Activated CD8-positive, alpha-beta T cell treated with anti-CD3 and anti-CD28 coated beads for 36 hours (primary cell): ENCODE measurements around the gene NCAN. TPM values are rescaled to one million over a fixed set of nuclear protein-coding genes. Genes with fewer than 3 reads are reported as not detected.

ENCODE experiments used
- ATAC-seq: fragments of 200-7000 bp; cut with Tn5 transposase; one replicate; pipeline ENCODE4 v1.10.0; 2021; ENCODE audit warnings: mild to moderate bottlenecking, moderate library complexity
- CTCF ChIA-PET: fragments of 350-600 bp; sonication (Branson Sonifier 250); formaldehyde crosslinking; loops from one replicate; lab custom pipeline; 2021; ENCODE audit warnings: antibody characterized with exemption; lab: Charles Lee
- POLR2A ChIA-PET: fragments of 350-600 bp; sonication (Branson Sonifier 250); formaldehyde crosslinking; loops from one replicate; lab custom pipeline; 2021; ENCODE audit warnings: antibody characterized with exemption; lab: Charles Lee
- DNase-seq: peaks from one replicate; pipeline ENCODE4 v3.0.0-alpha.2; 2020
- H3K27ac Mint-ChIP-seq: one replicate; pipeline ENCODE4 v1.8.0; 2021; ENCODE audit warnings: mild to moderate bottlenecking, mixed read lengths
- H3K27me3 Mint-ChIP-seq: one replicate; pipeline ENCODE4 v1.8.0; 2021; ENCODE audit warnings: mixed read lengths
- H3K36me3 Mint-ChIP-seq: one replicate; pipeline ENCODE4 v1.8.0; 2021; ENCODE audit warnings: low read depth, mixed read lengths
- H3K4me1 Mint-ChIP-seq: one replicate; pipeline ENCODE4 v1.8.0; 2021; ENCODE audit warnings: low read depth, mixed read lengths
- H3K4me3 Mint-ChIP-seq: one replicate; pipeline ENCODE4 v1.8.0; 2021; ENCODE audit warnings: mild to moderate bottlenecking, moderate library complexity, mixed read lengths
- H3K9me3 Mint-ChIP-seq: one replicate; pipeline ENCODE4 v1.8.0; 2021; ENCODE audit warnings: mixed read lengths
- intact Hi-C: fragments of 100-400 bp; cut with micrococcal nuclease; formaldehyde crosslinking; loops from one replicate; pipeline ENCODE4 v1.10.0; 2022
- total RNA-seq, 2 experiments: library from RNA; stranded (reverse); gene quantifications; one replicate each; pipeline ENCODE4 v1.2.3, GENCODE V29; 2021
- TF ChIP-seq, protein P1 (sequence below): fragments of 200-600 bp; IDR thresholded peaks from one replicate; pipeline ENCODE4 v1.8.0; 2022; ENCODE audit warnings: antibody characterized with exemption, mild to moderate bottlenecking

NCAN gene
- total RNA-seq, 2 experiments from 2014 or later, result not detected

DNA sequence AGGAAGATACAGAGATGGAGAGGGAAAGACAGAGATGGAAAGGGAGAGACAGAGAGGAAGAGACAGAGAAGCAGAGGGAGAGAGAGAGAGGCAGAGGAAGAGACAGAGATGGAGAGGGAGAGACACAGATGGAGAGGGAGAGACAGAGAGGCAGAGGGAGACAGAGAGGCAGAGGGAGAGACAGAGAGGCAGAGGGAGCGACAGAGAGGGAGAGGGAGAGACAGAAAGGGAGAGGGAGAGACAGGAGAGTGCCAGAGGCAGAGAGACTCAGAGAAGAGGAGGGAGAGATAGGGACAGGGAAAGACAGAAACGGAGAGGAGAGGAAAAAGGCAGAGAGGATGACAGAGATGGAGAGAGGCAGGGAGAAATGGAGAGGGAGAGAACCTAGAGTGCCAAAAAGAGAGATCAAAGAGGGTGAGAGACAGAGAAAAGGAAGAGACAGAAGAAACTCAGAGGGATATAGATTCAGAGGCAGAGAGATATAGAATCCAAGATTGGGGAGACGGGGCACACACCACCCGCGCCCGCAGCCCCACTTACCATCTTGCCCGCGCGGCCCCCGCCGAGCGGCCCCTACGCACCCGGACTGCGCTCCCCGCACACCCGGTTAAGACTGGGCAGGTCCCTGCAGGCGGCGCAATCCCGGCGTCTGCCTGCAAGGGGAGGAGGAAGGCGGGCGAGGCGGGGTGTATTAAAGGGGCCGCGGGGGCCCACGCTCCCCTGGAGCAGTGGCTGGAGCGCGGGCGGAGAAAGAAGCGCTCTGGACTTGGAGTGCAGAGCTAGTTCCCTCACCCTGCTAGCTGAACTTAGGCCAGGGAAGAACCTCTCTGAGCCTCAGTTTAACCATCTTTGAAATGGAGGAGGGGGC lies 50.7 kb downstream of the NCAN start:
- ChIA-PET POLR2A (no interaction called here), CTCF (interaction anchor here (0.9 kb wide), 1 partner anchor 88 kb away, joined by 3 read pairs; no protein-coding TSS in a partner anchor)
- peak; percentile 29 for ATAC-seq
- H3K4me3 Mint-ChIP-seq, result no peak overlapping the region
- H3K27me3 Mint-ChIP-seq, result peaks cover 38% of the 10 kb centered on the region
- H3K4me1 Mint-ChIP-seq, result peaks cover 10% of the 10 kb centered on the region
- peak; percentile 16 for DNase-seq
- H3K27ac Mint-ChIP-seq, result no peak overlapping the region
- H3K36me3 Mint-ChIP-seq, result no peaks in the 10 kb centered on the region
- intact Hi-C loops, result no loop called here
- no peaks in the 10 kb centered on the region for H3K9me3 Mint-ChIP-seq
- TF ChIP-seq, protein P1, sequence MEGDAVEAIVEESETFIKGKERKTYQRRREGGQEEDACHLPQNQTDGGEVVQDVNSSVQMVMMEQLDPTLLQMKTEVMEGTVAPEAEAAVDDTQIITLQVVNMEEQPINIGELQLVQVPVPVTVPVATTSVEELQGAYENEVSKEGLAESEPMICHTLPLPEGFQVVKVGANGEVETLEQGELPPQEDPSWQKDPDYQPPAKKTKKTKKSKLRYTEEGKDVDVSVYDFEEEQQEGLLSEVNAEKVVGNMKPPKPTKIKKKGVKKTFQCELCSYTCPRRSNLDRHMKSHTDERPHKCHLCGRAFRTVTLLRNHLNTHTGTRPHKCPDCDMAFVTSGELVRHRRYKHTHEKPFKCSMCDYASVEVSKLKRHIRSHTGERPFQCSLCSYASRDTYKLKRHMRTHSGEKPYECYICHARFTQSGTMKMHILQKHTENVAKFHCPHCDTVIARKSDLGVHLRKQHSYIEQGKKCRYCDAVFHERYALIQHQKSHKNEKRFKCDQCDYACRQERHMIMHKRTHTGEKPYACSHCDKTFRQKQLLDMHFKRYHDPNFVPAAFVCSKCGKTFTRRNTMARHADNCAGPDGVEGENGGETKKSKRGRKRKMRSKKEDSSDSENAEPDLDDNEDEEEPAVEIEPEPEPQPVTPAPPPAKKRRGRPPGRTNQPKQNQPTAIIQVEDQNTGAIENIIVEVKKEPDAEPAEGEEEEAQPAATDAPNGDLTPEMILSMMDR, result peak; percentile 5

DNA sequence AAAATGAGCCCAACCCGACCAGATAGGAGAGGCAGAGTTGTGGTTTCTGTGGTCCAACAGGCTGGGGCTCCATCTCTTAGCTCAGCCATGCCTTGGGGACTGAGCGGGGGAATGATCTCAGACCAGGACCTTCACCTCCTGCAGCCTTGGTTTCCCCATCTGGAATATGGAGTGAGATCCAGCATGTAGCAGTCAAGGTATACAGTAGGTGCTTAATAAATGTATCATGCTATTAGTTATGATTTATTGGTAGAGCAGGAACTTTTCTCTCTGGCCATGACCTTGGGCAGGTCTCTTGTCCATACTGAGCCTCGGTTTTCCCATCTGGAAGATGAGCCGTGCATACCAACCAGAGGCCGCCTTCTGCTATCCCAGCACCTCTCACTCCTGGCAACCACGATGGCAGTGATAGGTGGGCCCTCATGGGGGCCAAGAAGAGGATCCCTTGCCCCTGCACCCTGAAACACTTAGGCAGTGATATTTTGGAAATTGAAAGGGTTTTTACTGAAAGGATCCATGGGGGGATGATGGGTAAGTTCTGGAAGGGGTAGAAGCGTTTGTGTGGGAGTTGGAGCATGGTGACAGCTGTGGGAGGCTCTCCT lies 52.2 kb downstream of the NCAN start:
- no peaks in the 10 kb centered on the region for H3K9me3 Mint-ChIP-seq
- H3K27me3 Mint-ChIP-seq, result peaks cover 36% of the 10 kb centered on the region
- no peak for ATAC-seq
- TF ChIP-seq, protein P1, result no peak
- DNase-seq, result no peak
- no peaks in the 10 kb centered on the region for H3K36me3 Mint-ChIP-seq
- ChIA-PET CTCF (no interaction called here), POLR2A (no interaction called here)
- peaks cover 10% of the 10 kb centered on the region for H3K4me1 Mint-ChIP-seq
- H3K4me3 Mint-ChIP-seq, result no peak overlapping the region
- intact Hi-C loops, result no loop called here
- H3K27ac Mint-ChIP-seq, result no peak overlapping the region

DNA sequence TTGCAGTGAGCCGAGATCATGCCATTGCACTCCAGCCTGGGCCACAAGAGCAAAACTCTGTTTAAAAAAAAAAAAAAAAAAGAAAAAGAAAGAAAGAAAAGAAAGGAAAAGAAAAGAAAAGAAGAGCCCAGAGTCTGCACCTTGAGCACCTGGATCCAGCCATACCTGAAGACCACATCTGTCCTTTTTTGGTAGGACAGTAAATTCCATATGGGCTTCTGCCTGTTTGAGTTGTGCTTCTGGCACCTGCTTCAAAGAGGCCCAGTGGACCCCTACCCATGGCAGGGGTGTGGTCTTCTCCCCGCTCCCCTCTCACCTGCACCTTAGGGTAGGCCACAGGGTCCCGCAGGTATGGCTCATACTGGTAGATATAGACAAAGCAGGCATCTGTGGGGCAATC lies 55.5 kb downstream of the NCAN start:
- DNase-seq, result no peak
- TF ChIP-seq, protein P1, result no peak
- Mint-ChIP-seq H3K27ac (no peak overlapping the region), H3K27me3 (peaks cover 14% of the 10 kb centered on the region), H3K4me3 (no peak overlapping the region), H3K36me3 (no peaks in the 10 kb centered on the region), H3K4me1 (no peaks in the 10 kb centered on the region), H3K9me3 (no peaks in the 10 kb centered on the region)
- intact Hi-C loops, result no loop called here
- ATAC-seq, result no peak
- ChIA-PET CTCF (no interaction called here), POLR2A (no interaction called here)

- Mint-ChIP-seq H3K27me3 (peaks cover 13% of the 10 kb centered on the region), H3K4me3 (no peak overlapping the region), H3K9me3 (no peaks in the 10 kb centered on the region), H3K27ac (no peak overlapping the region), H3K36me3 (no peaks in the 10 kb centered on the region), H3K4me1 (peaks cover 3% of the 10 kb centered on the region)
- ChIA-PET CTCF (no interaction called here), POLR2A (no interaction called here)
- TF ChIP-seq, protein P1, result no peak
- ATAC-seq (no peak), DNase-seq (no peak)
- intact Hi-C loops, result no loop called here
These were observed 57.0 kb downstream of the NCAN start for GRCh38 chr19:19268453-19269385.
